Measurements from ENCODE around the gene OSGEP.

DNA sequence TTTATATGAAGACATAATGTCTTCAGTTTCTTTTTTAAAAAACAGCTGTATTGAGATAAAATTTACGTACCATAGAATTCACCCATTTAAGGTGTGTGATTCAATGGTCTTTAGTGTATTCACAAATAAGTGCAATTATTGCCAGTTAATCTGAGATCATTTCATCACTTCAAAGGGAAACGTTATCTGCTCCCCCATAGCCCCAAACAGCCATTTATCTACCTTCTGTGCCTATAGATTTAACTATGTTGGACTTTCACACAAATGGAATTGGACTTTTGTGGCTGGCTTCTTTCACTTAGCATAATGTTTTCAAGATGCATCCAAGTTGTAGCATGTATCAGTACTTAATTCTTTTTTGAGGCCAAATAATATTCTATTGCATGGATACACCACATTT is 24.3 kb upstream of the OSGEP start:
- TF ChIP-seq, protein P1, sequence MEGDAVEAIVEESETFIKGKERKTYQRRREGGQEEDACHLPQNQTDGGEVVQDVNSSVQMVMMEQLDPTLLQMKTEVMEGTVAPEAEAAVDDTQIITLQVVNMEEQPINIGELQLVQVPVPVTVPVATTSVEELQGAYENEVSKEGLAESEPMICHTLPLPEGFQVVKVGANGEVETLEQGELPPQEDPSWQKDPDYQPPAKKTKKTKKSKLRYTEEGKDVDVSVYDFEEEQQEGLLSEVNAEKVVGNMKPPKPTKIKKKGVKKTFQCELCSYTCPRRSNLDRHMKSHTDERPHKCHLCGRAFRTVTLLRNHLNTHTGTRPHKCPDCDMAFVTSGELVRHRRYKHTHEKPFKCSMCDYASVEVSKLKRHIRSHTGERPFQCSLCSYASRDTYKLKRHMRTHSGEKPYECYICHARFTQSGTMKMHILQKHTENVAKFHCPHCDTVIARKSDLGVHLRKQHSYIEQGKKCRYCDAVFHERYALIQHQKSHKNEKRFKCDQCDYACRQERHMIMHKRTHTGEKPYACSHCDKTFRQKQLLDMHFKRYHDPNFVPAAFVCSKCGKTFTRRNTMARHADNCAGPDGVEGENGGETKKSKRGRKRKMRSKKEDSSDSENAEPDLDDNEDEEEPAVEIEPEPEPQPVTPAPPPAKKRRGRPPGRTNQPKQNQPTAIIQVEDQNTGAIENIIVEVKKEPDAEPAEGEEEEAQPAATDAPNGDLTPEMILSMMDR (IDR thresholded peaks at IDR 0.05; ENCODE audit: insufficient read depth, low read length), result no peak
- no peak for TF ChIP-seq POLR2AphosphoS5 (IDR thresholded peaks at IDR 0.05; ENCODE audit: low read depth)
- TF ChIP-seq REST (IDR thresholded peaks at IDR 0.05; ENCODE audit: insufficient replicate concordance, low read depth), result no peak
- no peak for TF ChIP-seq SPI1 (IDR thresholded peaks at IDR 0.05; ENCODE audit: borderline replicate concordance, low read depth)
- no peak for TF ChIP-seq GABPA (IDR thresholded peaks at IDR 0.05; ENCODE audit: low read depth)

All from HL-60 (cell line).